T-helper 2 cell treated with Interferon-gamma antibody and Interleukin-4, amounts not matched to agents 5 μg/mL and 100 μg/mL, for 36 hours (primary cell): ENCODE data around the gene PNMT.

Source experiments
- DNase-seq: peaks from one replicate; pipeline ENCODE4 v3.0.0; 2021; ENCODE audit warnings: low spot score
- H3K27ac Mint-ChIP-seq: one replicate; pipeline ENCODE4 v1.8.0; 2021; ENCODE audit warnings: mild to moderate bottlenecking, mixed read lengths
- H3K27me3 Mint-ChIP-seq: one replicate; pipeline ENCODE4 v1.8.0; 2021; ENCODE audit warnings: low read depth, mixed read lengths
- H3K36me3 Mint-ChIP-seq: one replicate; pipeline ENCODE4 v1.8.0; 2021; ENCODE audit warnings: low read depth, mixed read lengths
- H3K4me1 Mint-ChIP-seq: one replicate; pipeline ENCODE4 v1.8.0; 2021; ENCODE audit warnings: low read depth, mixed read lengths
- H3K4me3 Mint-ChIP-seq: one replicate; pipeline ENCODE4 v1.8.0; 2022; ENCODE audit warnings: mild to moderate bottlenecking, moderate library complexity, mixed read lengths
- H3K9me3 Mint-ChIP-seq: one replicate; pipeline ENCODE4 v1.8.0; 2021; ENCODE audit warnings: mixed read lengths

PNMT gene

DNA sequence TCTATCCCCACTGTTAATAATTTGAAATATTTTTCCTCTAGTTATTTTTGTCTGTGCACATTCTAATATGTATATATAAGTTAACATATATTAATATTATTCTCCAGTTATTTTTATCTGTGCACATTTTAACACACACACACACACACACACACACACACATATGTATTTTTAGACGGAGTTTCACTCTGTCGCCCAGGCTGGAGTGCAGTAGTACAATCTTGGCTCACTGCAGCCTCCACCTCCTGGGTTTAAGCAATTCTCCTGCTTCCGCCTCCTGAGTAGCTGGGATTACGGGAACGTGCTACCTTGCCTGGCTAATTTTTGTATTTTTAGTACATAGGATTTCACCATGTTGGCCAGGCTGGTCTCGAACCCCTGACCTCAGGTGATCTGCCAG lies 49.4 kb downstream of the PNMT start:
- no peaks in the 10 kb centered on the region for H3K36me3 Mint-ChIP-seq
- H3K4me3 Mint-ChIP-seq: no peak overlapping the region
- no peaks in the 10 kb centered on the region for H3K4me1 Mint-ChIP-seq
- no peaks in the 10 kb centered on the region for H3K9me3 Mint-ChIP-seq
- DNase-seq: no peak
- H3K27me3 Mint-ChIP-seq: no peaks in the 10 kb centered on the region
- H3K27ac Mint-ChIP-seq: no peak overlapping the region

DNA sequence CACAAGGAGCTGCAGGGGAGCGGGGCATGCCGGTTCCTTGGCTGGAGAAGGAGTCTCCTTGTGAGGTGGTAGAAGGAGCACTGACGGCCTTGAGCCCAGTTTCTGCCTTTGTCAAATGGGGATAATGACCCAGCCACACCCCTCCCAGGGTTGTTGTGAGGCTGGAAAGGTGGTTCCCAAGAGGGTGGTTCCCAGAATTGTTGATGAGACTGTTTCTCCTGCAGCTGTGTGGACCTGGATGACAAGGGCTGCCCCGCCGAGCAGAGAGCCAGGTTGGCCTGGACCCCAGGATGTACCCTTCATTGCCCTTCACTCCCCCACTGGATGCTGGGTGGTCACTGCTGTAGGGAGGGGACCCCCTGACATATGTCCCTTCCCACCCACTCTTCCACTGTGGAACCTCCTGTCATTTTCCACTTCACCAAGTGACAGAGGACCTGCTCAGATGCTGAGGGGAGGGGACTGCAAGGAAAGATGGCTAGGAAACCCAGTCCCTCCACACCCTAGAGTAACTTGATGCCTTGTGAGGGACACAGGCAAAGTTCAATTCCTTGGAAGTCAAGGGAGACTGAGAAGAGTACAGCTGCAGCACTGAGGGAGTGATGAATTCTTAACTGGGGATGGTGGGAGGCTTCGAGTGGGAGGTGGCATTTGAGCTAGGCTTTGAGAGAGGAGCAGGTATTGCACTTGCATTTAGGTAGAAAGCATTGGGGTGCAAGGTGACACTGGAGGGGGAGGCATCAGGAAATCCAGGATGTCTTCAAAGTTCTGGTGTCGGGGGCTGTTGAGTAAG lies 51.5 kb downstream of the PNMT start:
- Mint-ChIP-seq H3K4me1 (peaks cover 3% of the 10 kb centered on the region), H3K27me3 (no peaks in the 10 kb centered on the region), H3K36me3 (no peaks in the 10 kb centered on the region), H3K4me3 (no peak overlapping the region), H3K27ac (no peak overlapping the region), H3K9me3 (no peaks in the 10 kb centered on the region)
- no peak for DNase-seq
